ENCODE results near the gene GOLGA6L9.
"Not testable (repeated sequence)": the region's sequence is repeated elsewhere in the genome, so short reads cannot be mapped to it uniquely, and the experiment has no call there.

Gene GOLGA6L9

GRCh38 chr15:82465629-82466028, 36.0 kb downstream of the GOLGA6L9 start:
- DNase-seq (ENCODE audit: low read depth in 4 of 4, low spot score in 1 of 4) = not testable (repeated sequence)

- DNase-seq (ENCODE audit: low read depth in 4 of 4, low spot score in 1 of 4) = not testable (repeated sequence)
Observed at GRCh38 chr15:82468205-82468604, 38.6 kb downstream of the GOLGA6L9 start.

GRCh38 chr15:82469381-82469780, 39.8 kb downstream of the GOLGA6L9 start:
- DNase-seq (ENCODE audit: low read depth in 4 of 4, low spot score in 1 of 4) = not testable (repeated sequence)

- DNase-seq (ENCODE audit: low read depth in 4 of 4, low spot score in 1 of 4) = not testable (repeated sequence)
Observed at GRCh38 chr15:82472269-82472982, 42.8 kb downstream of the GOLGA6L9 start.

GRCh38 chr15:82474596-82475325, 45.1 kb downstream of the GOLGA6L9 start:
- DNase-seq (ENCODE audit: low read depth in 4 of 4, low spot score in 1 of 4) = not testable (repeated sequence)

- not testable (repeated sequence) for DNase-seq (ENCODE audit: low read depth in 4 of 4, low spot score in 1 of 4)
Observed at GRCh38 chr15:82475345-82475967, 45.8 kb downstream of the GOLGA6L9 start.

GRCh38 chr15:82476697-82477342, 47.2 kb downstream of the GOLGA6L9 start:
- not testable (repeated sequence) for DNase-seq (ENCODE audit: low read depth in 4 of 4, low spot score in 1 of 4)

- DNase-seq (ENCODE audit: low read depth in 4 of 4, low spot score in 1 of 4) = not testable (repeated sequence)
Observed at GRCh38 chr15:82477343-82478057, 47.9 kb downstream of the GOLGA6L9 start.
